Vagina (tissue), 2 donors: ENCODE measurements around the gene ZNF804A.

ENCODE experiments used
- POLR2A ChIP-seq, 2 donors: fragments of 450-650 bp; IDR thresholded peaks; one replicate each; pipeline ENCODE4 v1.6.1; 2017; ENCODE audit warnings: antibody characterized with exemption in 2 of 2, mild to moderate bottlenecking in 2 of 2, moderate library complexity in 2 of 2
- TF ChIP-seq, protein P1 (sequence below), 3 experiments: fragments of 450-650 bp in 2 of 3; fragments of 200-600 bp in 1 of 3; sonication (generic) in 1 of 3; IDR thresholded peaks; one replicate each; pipeline ENCODE4 v1.5.1; 2017 to 2019; ENCODE audit warnings: antibody characterized with exemption in 3 of 3, mild to moderate bottlenecking in 2 of 3, moderate library complexity in 2 of 3

DNA sequence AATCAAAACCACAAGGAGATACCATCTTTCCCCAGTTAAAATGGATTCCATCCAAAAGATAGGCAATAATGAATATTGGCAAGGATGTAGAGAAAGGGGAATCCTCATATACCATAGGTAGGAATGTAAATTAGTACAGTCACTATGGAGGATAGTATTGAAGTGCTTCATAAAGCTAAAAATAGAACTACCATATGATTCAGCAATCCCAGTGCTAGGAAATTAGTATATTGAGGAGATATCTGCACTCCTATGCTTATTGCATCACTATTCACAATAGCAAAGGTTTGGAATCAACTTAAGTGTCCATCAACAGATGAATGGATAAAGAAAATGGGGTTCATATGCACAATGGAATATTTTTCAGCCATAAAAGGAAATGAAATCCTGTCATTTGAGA, 251.2 kb downstream of the ZNF804A start:
- TF ChIP-seq, protein P1, sequence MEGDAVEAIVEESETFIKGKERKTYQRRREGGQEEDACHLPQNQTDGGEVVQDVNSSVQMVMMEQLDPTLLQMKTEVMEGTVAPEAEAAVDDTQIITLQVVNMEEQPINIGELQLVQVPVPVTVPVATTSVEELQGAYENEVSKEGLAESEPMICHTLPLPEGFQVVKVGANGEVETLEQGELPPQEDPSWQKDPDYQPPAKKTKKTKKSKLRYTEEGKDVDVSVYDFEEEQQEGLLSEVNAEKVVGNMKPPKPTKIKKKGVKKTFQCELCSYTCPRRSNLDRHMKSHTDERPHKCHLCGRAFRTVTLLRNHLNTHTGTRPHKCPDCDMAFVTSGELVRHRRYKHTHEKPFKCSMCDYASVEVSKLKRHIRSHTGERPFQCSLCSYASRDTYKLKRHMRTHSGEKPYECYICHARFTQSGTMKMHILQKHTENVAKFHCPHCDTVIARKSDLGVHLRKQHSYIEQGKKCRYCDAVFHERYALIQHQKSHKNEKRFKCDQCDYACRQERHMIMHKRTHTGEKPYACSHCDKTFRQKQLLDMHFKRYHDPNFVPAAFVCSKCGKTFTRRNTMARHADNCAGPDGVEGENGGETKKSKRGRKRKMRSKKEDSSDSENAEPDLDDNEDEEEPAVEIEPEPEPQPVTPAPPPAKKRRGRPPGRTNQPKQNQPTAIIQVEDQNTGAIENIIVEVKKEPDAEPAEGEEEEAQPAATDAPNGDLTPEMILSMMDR (IDR thresholded peaks at IDR 0.05): no peak
- no peak for TF ChIP-seq POLR2A (IDR thresholded peaks at IDR 0.05)
